ENCODE results near the gene HLA-G.

Gene HLA-G

GRCh38 chr6:29858006-29858405, 30.4 kb downstream of the HLA-G start:
- Histone ChIP-seq H3K36me3 (no peaks in the 10 kb centered on the region), H3K9me3 (no peaks in the 10 kb centered on the region), H3K4me3 (no peak overlapping the region), H3K4me1 (no peaks in the 10 kb centered on the region), H3K27ac (no peak overlapping the region), H3K27me3 (peaks cover 0 to 9% of the 10 kb centered on the region in 2 donors)
- TF ChIP-seq CTCF (IDR thresholded peaks at IDR 0.05), result no peak
- no peak for DNase-seq
- intact Hi-C loops (cut with DNase I; ENCODE audit: low total_unique reads), result no loop called here

GRCh38 chr6:29861521-29862255, 34.1 kb downstream of the HLA-G start:
- Histone ChIP-seq H3K4me1 (peaks cover 0 to 4% (median 0%) of the 10 kb centered on the region in 4 donors), H3K27ac (no peak overlapping the region), H3K27me3 (peaks cover 0 to 29% of the 10 kb centered on the region in 2 donors), H3K9me3 (no peaks in the 10 kb centered on the region), H3K4me3 (no peak overlapping the region), H3K36me3 (no peaks in the 10 kb centered on the region)
- no peak for TF ChIP-seq CTCF (IDR thresholded peaks at IDR 0.05)
- intact Hi-C loops (cut with DNase I; ENCODE audit: low total_unique reads), result no loop called here
- no peak for DNase-seq

GRCh38 chr6:29864037-29864810, 36.6 kb downstream of the HLA-G start:
- no peak for DNase-seq
- TF ChIP-seq CTCF (IDR thresholded peaks at IDR 0.05), result no peak
- H3K27ac ChIP-seq, result no peak overlapping the region
- H3K27me3 ChIP-seq, result peaks cover 0 to 29% of the 10 kb centered on the region in 2 donors
- H3K4me1 ChIP-seq, result peaks cover 0 to 4% (median 0%) of the 10 kb centered on the region in 4 donors
- intact Hi-C loops (cut with DNase I; ENCODE audit: low total_unique reads), result no loop called here
- no peaks in the 10 kb centered on the region for H3K9me3 ChIP-seq
- H3K4me3 ChIP-seq, result no peak overlapping the region
- H3K36me3 ChIP-seq, result no peaks in the 10 kb centered on the region

- no peak overlapping the region for H3K27ac ChIP-seq
- no peaks in the 10 kb centered on the region for H3K9me3 ChIP-seq
- peaks cover 0 to 29% of the 10 kb centered on the region in 2 donors for H3K27me3 ChIP-seq
- H3K36me3 ChIP-seq, result no peaks in the 10 kb centered on the region
- TF ChIP-seq CTCF (IDR thresholded peaks at IDR 0.05), result no peak
- DNase-seq, result no peak
- peaks cover 0 to 4% (median 0%) of the 10 kb centered on the region in 4 donors for H3K4me1 ChIP-seq
- intact Hi-C loops (cut with DNase I; ENCODE audit: low total_unique reads), result no loop called here
- H3K4me3 ChIP-seq, result no peak overlapping the region
Observed at GRCh38 chr6:29865631-29866030, 38.0 kb downstream of the HLA-G start.

GRCh38 chr6:29870104-29870503, 42.5 kb downstream of the HLA-G start:
- Histone ChIP-seq H3K4me3 (no peak overlapping the region), H3K36me3 (no peaks in the 10 kb centered on the region), H3K27ac (no peak overlapping the region), H3K4me1 (no peaks in the 10 kb centered on the region), H3K27me3 (peaks cover 0 to 12% of the 10 kb centered on the region in 2 donors), H3K9me3 (no peaks in the 10 kb centered on the region)
- intact Hi-C loops (cut with DNase I; ENCODE audit: low total_unique reads), result loop anchor here (5.0 kb wide), 1 partner anchor 42 kb away; no protein-coding TSS in a partner anchor
- TF ChIP-seq CTCF (IDR thresholded peaks at IDR 0.05), result no peak
- no peak for DNase-seq

Measured in tibial artery (tissue), 4 donors.